Putamen (tissue), 1 donor: ENCODE measurements around the gene DYRK4.
"Not testable (repeated sequence)": the region's sequence is repeated elsewhere in the genome, so short reads cannot be mapped to it uniquely, and the experiment has no call there.

Experiments used
- DNase-seq: peaks from one replicate; pipeline ENCODE4 v3.0.0-alpha.2; 2016; ENCODE audit warnings: low spot score

Gene DYRK4

GRCh38 chr12:4562034-4562657 is at the start of gene DYRK4:
Gene DYRK4 (plus strand): TSS chr12:4562208. CDS start chr12:4562246, 38 bp downstream.
- peak; percentile 55 for DNase-seq

- no peak for DNase-seq
Measured at GRCh38 chr12:4518106-4518728, 43.8 kb upstream of the DYRK4 start.

DNA sequence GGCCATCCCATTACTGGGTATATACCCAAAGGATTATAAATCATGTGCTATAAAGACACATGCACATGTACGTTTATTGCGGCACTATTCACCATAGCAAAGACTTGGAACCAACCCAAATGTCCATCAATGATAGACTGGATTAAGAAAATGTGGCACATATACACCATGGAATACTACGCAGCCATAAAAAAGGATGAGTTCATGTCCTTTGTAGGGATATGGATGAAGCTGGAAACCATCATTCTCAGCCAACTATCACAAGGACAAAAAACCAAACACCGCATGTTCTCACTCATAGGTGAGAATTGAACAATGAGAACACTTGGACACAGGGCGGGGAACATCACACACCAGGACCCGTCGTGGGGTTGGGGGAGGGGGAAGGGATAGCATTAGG is 38.6 kb upstream of the DYRK4 start:
- not testable (repeated sequence) for DNase-seq

DNA sequence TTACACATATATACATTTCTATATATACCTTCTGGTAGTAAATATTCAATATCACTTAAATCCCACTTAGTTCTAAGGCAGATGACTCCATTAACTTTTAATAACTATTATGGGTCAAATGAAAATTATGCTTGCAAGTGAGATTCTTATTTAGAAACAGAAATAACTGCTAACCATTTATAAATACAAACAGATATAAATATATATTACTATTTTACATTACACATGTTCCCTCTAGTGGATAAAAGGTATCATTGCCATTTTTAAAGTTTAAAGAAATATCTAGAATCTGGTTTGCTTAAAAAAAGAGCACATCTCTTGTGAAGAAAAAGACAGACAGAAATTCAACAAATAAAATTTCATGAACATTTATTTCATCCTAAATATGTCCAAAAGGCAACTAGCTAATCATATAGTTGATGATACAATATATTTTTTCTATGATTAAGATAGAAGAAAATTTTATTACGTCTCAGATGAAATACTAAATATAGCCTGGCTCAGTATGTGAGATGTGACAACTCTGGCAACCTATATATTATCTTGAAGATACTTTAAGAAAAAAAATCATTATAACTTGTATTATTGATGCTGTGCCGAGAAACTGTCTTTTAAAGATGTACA is 35.0 kb upstream of the DYRK4 start:
- DNase-seq = no peak

GRCh38 chr12:4530160-4530559 is 31.8 kb upstream of the DYRK4 start:
- no peak for DNase-seq

- no peak for DNase-seq
Measured at GRCh38 chr12:4530982-4531586, 30.9 kb upstream of the DYRK4 start.

- DNase-seq = no peak
Measured at GRCh38 chr12:4535092-4535491, 26.9 kb upstream of the DYRK4 start.

DNA sequence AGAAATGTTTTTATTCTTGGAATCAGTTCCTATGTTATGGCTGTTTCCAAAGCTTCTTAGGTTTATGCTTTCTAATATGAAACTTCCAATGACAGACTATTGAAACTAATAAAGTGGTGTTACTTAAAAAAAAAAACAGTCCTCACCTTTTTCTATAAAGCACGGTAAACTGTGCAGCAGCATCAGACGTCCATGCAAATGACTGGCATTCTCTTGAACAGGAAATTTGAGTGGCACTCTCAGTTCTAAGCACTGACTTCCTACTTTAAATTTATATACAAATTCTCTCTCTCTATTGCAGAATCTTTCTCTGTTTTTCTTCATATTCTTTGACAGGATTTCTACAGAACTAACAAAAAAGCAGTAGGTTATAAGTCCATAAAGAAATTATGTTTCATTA is 26.1 kb upstream of the DYRK4 start:
- no peak for DNase-seq

DNA sequence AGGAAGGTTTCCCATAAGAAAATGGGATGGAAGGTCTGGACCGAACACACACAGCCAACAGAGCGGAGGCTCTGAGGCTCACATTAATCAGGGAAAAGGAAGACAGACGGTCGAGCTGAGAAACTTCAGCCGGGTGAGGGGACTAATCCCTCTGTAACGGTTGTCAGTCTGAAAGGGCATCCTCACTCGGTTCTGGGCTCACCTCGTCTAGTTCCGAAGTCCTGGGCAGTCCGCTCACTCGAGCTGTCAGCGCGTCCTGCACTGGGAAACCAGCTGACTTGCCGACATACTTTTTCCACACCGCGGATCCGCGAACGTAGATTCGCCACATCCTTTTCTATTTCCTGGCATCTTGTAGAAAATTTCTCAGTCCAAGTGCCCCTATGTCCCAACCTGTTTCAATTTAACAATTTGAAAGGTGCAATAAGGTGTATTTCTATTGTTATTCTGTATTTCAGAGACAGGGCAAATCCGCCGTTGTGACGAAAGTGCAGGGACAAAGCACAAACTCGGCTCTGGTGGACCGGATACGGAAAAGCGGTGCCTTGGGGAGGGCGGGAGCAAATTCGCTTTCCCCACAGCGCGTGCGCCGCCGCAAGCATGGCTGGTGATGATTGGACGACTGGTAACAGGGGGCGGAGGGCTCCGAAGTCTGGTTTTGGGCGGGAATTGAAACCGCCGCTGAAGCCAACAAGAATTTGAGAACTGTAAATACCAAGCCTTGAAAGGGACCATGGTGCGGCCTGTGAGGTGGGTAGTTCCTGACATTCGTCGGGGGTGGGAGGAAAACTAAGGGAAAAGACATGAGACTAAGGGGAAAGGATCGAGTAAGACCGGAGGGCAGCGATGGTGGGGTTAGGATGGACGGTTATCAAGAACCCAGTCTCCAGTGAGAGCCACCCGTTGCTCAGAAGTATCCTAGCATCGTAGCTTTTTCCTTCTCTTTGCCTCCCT is 23.5 kb upstream of the DYRK4 start, which contains the start of gene RAD51AP1:
TSS of gene RAD51AP1 (plus strand) at position 684 of the 954 bp plus-strand sequence. CDS start at position 734, 50 bp downstream.
- peak; percentile 97 for DNase-seq

DNA sequence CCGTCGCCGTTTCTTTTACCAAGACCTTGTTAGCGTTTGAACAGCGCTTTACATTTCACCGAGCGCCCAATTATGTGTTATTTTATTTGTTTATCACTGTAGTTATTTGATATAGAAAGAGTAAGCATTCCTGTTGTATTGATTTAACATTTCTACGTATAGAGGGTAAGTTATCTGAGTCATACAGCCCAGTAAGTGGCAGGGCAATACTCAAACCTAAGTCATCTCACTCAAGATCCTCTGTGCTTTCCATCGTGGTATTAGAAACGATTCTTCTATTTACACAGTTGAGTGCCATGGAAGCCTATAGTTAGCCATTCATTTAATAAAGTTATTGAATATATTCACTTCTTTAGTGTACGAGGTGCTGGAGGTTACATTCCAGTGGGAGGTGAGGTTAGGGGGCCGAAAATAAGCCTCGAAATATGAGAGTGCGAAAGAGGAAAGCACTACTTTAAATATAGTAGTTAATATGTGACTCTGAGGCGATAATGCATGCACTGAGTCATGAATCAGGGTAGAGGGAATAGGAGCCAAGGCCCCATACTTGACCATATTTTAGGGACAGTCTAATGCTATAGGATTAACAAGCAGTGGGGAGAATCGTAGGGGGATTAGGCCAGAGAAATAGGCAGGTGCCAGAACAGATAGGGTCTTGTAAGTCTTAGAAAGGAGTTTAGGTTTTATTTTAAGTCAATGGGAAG is 22.7 kb upstream of the DYRK4 start:
- DNase-seq = no peak

DNA sequence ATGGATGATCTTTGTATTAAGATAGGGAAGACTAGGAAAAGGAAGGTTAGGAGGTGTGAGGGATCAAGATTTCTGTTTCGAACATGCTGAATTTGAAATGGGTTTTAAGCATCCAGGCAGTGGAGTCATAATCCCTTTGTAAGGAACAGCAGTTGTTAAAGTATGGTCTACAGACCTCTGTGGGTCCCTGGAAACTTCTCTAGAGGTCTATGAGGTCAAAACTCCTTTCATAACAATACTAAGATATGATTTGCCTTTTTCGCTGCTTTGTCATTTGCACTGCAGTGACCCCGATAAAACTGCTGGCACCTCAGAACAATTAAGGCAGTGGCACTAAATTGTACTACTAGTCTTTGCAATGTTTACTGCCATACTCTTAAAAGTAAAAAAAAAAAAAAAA is 21.8 kb upstream of the DYRK4 start:
- DNase-seq = no peak

DNA sequence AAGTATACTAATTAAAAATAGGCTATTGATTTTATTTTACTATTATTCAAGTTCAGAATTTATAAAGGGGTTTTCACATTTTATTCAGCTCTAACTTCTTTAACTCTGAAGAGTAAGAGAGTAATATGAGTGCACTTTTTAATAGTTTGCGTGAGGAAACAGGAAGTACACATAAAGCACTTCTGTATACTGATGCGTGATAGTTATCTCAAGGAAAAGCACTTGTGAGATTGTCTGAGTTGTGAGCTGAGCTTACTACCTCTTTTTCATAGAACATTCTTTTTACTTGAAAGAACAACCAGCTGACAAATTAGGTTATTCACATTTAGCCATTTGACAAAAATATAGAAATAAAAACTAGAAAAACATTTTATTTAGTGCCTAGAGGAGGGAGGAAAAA is 21.4 kb upstream of the DYRK4 start:
- DNase-seq = no peak

GRCh38 chr12:4545195-4545594 is 16.8 kb upstream of the DYRK4 start:
- DNase-seq = no peak

DNA sequence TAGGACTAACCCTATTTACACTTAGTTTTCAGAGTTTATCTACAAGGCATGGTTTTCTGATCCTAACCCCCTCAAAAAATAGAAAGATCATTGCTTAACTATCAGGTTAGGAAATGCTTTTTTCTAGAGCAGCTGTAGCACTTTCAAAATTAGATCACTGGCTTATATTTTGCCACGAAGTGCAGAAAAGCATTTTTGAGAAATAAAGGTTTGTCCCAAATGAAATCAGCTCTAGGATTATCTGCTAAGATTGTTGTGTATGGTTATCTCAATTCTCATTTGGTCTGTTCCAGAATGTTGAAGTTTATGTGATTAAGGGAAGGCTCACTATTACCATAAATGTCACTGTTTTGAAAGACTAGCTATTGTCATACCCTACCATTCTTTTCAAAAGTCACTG is 9.8 kb upstream of the DYRK4 start:
- DNase-seq = no peak

- DNase-seq = no peak
Measured at GRCh38 chr12:4553943-4554342, 8.1 kb upstream of the DYRK4 start.

- DNase-seq = no peak
Measured at GRCh38 chr12:4555804-4556203, 6.2 kb upstream of the DYRK4 start.

DNA sequence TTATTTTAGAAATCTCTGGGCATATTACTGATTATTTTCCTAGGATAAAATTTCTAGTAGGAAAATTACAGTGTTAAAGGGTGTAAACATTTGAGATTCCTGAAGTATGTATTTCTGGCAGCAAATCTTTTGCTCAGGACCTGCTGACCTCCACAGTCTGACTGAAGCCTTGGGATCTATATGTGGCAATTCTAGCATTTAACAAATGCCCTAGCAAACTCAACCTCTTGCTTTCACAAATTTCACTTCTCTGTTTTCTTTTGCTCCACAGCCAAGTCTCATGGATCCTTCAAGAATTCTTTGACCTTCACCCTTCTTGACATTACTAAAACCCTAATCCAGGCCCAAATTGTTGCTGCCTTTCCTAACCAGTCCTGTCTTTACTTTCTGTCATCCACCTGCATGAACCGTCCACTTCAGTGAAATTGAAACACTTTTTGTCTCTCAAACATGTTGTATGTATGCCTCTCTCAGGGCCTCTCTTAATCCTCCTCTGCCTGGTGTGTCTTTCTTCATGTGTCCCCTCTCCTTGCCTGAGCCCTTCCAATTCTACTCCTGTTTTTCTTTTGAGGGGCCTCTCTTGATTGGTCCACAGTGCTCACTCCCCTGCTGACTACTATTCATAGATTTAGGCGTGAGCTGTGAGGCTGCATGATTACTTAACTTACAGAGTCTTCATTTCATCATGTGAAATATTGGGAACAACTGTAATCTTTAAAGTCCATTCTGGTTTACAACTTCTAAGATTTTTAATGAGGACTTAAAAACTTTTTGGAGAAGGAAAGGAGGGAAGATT is 5.1 kb upstream of the DYRK4 start:
- DNase-seq = no peak

- no peak for DNase-seq
Measured at GRCh38 chr12:4557586-4557985, 4.4 kb upstream of the DYRK4 start.

DNA sequence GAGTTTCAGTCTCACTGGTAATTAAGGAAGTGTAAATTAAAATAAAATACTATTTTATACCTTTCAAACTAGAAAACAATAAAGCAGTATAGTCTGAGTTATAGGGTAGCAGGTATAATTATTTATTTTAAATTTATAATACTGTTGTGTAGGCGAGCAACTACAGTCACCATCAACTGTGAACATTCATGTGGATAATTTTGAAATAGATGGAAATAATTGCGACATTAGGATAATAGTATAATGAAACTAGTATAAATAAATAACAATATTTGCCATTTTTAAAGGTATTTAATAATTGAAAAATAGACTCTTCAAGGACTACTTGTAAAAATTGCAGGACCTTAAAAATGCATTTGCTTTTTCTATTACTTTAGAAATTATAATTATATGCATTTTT is 3.8 kb upstream of the DYRK4 start:
- no peak for DNase-seq

DNA sequence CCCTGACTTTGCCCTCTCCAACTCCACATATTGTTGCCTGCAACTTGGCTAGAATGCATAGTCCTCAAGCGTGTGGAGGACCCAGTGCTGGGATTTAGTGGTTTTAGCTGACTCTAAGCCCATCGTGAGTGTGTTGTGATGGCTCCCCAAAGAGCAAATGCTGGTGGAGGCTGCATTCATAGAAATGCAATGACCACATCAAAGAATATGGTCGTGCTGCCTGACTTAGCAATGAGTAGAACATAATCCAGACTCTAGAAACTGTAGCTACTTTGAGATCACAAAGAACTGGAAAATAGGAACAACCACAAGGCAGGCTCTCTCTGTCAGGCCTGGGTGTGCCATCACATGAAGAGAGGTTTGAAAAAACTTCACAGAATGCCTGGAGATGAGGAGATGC is 1.3 kb downstream of the DYRK4 start:
- DNase-seq = no peak
